ENCODE results near the gene TEPSIN.
"Not testable (repeated sequence)": the region's sequence is repeated elsewhere in the genome, so short reads cannot be mapped to it uniquely, and the experiment has no call there.

TEPSIN gene

GRCh38 chr17:81235822-81236740, 2.8 kb downstream of the TEPSIN start:
- DNase-seq = no peak

DNA sequence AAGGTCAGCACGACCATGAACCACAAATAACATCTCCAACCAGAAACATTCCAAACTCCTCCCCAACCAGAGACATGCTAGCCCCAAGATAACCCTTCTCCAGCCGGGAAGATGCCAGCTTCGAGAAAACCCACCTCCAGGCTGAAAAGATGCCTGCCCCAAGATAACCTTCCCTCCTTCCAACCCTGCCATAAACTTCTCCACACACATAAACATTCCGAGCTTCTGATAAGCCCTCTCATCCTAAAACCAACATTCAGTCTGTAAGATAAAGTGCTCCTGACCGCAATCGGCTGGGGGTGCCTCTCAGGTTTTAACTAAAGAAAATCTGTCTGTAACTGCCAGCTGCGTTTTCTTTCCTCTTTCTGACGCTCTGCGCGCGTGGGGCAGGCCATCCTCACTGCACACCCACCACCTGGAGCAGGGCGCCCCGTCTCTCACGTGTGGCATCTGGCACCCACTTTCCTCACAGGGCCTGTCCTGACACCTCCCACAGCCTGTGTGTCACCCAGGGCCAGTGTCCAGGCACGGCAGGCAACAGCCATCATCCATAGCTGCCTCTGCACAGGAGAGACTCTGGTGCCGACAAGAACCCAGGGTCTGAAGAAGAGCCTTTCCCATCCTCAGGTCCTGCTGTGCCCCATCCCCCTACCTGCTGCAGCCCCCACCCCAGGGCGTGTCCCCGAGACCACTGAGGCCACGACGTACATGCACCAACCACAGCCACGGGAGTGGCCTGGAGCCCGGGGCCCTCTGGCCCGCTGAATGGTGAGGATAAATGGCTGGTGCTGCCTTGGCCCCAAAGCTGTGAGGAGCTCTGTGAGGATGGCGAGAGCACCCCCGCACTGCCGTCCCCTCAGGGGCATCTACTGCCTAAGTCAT, 3.7 kb downstream of the TEPSIN start:
- DNase-seq = no peak

GRCh38 chr17:81234506-81234855, 4.4 kb downstream of the TEPSIN start:
- no peak for DNase-seq

GRCh38 chr17:81233811-81234505, 4.9 kb downstream of the TEPSIN start:
- no peak for DNase-seq

GRCh38 chr17:81233316-81233715, 5.5 kb downstream of the TEPSIN start:
- DNase-seq = no peak

DNA sequence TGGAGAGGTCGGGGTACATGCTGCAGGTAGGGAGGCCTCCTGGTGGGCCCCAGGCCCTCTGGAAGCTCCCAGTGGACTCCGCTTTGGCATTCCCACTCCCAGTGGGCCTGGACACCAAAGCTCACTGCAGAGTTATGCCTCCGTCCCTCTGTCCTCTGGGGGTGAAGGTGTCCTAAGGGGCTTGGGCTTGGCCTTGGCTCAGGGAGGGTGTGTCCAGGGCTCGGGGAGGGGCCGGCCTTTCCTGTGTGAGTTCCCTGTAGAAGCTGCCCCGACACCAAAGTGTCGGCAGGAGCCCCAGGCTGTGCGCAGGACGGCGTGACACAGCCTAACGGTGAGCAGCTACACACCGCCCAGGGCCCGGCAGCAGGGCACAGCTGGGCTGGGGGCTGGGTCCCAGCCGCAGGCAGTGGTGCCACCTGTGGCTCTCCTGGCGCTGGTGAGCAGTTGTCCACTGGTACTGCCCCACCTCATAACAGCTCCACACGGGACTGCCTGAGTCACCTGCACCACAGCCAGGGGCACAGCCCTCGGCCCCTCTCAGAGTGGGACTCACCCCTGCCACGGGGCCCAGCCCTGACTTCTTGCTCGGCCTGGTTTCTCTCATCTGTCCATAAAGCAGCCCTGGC, 6.1 kb downstream of the TEPSIN start:
- no peak for DNase-seq

- DNase-seq = no peak
These were observed 6.9 kb downstream of the TEPSIN start for GRCh38 chr17:81231766-81232581.

- DNase-seq = no peak
These were observed 7.7 kb downstream of the TEPSIN start for GRCh38 chr17:81231121-81231645.

- DNase-seq = no peak
These were observed 8.6 kb downstream of the TEPSIN start for GRCh38 chr17:81230043-81230820.

DNA sequence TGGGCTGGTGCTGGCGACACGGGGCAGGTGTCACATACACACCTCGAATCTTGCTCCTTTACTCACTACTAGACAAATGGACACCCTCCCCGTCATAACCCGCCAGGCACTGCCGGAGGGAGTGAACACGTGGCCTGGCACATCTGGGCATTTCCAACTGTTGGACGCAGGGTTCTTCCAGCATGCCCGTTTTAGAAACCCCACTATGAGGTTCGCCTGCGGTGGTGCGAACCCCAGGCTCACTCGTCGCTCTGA, 9.3 kb downstream of the TEPSIN start:
- DNase-seq = no peak

DNA sequence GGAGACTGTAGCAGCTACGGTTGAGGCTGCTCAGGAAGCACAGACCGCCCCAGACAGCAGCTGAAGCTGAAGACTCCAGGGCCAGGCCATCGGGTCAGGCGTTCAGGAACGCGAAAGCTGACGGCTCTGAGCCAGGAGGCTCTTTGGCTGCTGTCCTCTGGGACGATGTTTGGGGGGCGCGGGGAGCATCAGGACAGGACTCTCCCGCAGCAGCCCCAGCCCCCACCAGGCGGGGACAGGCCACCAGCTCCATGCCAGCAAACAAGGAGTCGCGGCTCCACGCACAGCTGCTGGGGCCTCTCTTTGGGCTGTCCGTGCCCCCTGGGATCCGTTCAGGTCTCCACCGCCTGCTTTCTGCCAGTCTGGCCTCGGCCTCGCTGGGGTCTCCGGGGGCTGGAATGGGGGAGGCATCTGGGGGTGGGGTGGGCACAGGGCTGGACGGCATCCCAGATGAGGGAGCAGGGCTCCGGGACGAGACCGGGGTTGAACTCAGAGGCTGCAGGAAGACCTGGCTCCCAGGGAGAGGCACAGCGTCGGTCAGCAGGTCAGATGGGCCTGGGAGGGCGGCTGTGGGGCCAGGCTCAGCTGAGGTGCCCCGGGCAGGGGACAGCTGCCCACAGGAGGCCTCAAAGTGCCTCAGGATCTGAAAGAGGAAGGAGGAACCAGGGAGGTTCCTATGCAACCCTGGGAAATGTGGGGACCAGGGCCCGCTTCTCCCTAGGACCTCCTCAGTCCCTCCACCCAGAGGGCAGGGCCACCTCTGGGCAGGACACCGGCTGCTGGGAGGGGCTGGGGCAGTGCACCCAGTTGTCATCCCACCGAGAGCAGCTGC, 9.8 kb downstream of the TEPSIN start:
- no peak for DNase-seq

- DNase-seq = peak; percentile 74
These were observed 10.4 kb downstream of the TEPSIN start for GRCh38 chr17:81228420-81228819.

GRCh38 chr17:81227630-81228029, 11.2 kb downstream of the TEPSIN start:
- not testable (repeated sequence) for DNase-seq

DNA sequence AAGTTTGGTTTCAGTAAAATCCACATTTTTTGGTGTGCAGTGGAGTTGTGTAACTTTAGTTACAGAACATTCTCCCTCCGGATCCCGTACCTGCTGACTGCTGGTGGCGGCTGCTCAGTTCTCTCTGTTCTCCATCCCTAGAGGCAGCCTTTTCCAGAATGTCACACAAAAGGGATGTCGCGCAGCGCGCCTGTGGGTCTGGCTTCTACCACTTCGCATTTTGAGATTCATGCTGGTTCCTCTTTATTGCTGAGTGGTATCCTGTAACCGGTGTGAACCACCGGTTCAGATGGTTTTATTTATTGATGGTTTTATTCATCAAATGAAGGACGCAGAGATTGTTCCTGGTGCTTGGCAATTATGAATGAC, 15.1 kb downstream of the TEPSIN start:
- peak; percentile 21 for DNase-seq

GRCh38 chr17:81222906-81223761, 15.7 kb downstream of the TEPSIN start, which contains the start of gene CEP131:
CEP131 (minus strand) TSS chr17:81222965; CDS start chr17:81220056, 2,909 bp downstream.
- peak; percentile 99 for DNase-seq

DNA sequence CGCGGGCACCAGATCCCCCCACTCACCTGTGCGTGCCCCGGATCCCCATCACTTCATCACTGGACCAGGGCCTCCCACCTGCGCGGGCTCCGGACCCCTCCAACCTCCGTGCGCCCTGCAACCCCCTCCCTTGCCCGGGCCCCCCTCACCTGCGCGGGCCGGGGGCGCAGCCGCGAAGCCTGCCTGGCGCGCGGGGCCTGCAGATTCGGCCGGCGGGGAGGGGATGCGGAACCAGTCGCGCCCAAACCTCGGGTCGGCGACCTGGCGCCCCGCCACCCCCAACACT, 16.3 kb downstream of the TEPSIN start:
- DNase-seq = no peak

GRCh38 chr17:81221842-81222619, 16.8 kb downstream of the TEPSIN start:
- no peak for DNase-seq

- no peak for DNase-seq
These were observed 17.4 kb downstream of the TEPSIN start for GRCh38 chr17:81221371-81221841.

Data from inflammatory macrophage treated with lipopolysaccharide for 4 hours (primary cell).